Breast epithelium (tissue), 3 donors: ENCODE results near the gene C6orf136.

Experiments used
- CTCF ChIP-seq, 3 donors: fragments of 450-650 bp; IDR thresholded peaks; one replicate each; pipeline ENCODE4 v1.5.1; 2016 to 2017; ENCODE audit warnings: antibody characterized with exemption in 3 of 3, mild to moderate bottlenecking in 3 of 3, moderate library complexity in 3 of 3
- POLR2AphosphoS5 ChIP-seq, 3 donors: sonication (generic); formaldehyde crosslinking; IDR thresholded peaks; one replicate each; pipeline ENCODE4 v1.6.1; 2017; ENCODE audit warnings: antibody characterized with exemption in 3 of 3

GRCh38 chr6:30615219-30615957, 31.5 kb upstream of the C6orf136 start:
- TF ChIP-seq POLR2AphosphoS5 (IDR thresholded peaks at IDR 0.05) (peak; percentile 0 to 66 (median 60)), CTCF (IDR thresholded peaks at IDR 0.05) (no peak)
